Prostate gland (tissue), 2 donors: ENCODE data around the gene NBAS. TPM values are rescaled to one million over a fixed set of nuclear protein-coding genes. Genes with fewer than 3 reads are reported as not detected.

Experiments
- DNase-seq: peaks from one replicate; pipeline ENCODE4 v3.0.0-alpha.2; 2019; ENCODE audit warnings: low spot score
- H3K27ac ChIP-seq, 2 donors: fragments of 200-600 bp; sonication (generic); 2 replicates each; pipeline ENCODE4 v1.5.1; 2017 to 2019
- H3K27me3 ChIP-seq: fragments of 200-600 bp; sonication (generic); replicated peaks from 2 replicates; pipeline ENCODE4 v1.5.1; 2019; ENCODE audit not compliant: insufficient read depth
- H3K36me3 ChIP-seq, 2 donors: fragments of 200-600 bp; sonication (generic); 1 replicate in 1 of 2; 2 replicates in 1 of 2; pipeline versions ENCODE4 v1.5.1 to v1.8.1; 2017 to 2019
- H3K4me1 ChIP-seq: fragments of 200-600 bp; sonication (generic); replicated peaks from 2 replicates; pipeline ENCODE4 v1.5.1; 2019
- H3K4me3 ChIP-seq, 2 donors: fragments of 200-600 bp; sonication (generic); 2 replicates each; pipeline ENCODE4 v1.5.1; 2017 to 2019
- H3K9me3 ChIP-seq: fragments of 200-600 bp; sonication (generic); 2 replicates; pipeline ENCODE4 v1.5.1; 2017
- CTCF ChIP-seq, 4 experiments: fragments of 200-600 bp in 2 of 4; fragments of 450-650 bp in 2 of 4; sonication (generic) in 2 of 4; IDR thresholded peaks; 1 replicate in 3 of 4; 2 replicates in 1 of 4; pipeline ENCODE4 v1.5.1; 2016 to 2019; ENCODE audit warnings: antibody characterized with exemption in 4 of 4, mild to moderate bottlenecking in 2 of 4, moderate library complexity in 2 of 4
- POLR2A ChIP-seq: fragments of 450-650 bp; IDR thresholded peaks from one replicate; pipeline ENCODE4 v1.6.1; 2016; ENCODE audit warnings: antibody characterized with exemption, mild to moderate bottlenecking
- POLR2AphosphoS5 ChIP-seq: sonication (generic); formaldehyde crosslinking; IDR thresholded peaks from one replicate; pipeline ENCODE4 v1.6.1; 2017; ENCODE audit warnings: antibody characterized with exemption
- WGBS: methylation state at CpG from one replicate; pipeline ENCODE4 v1.1.5; 2018; 5-methylcytosine and 5-hydroxymethylcytosine counted together
- intact Hi-C: fragments of 100-400 bp; cut with DNase I; formaldehyde crosslinking; loops from one replicate; pipeline ENCODE4 v1.14.2; 2022
- total RNA-seq, 2 donors: library from RNA; depleted of rRNA; stranded (reverse); fragments of >200 nt; gene quantifications; one replicate each; pipeline ENCODE4 v1.1.0, GENCODE V29; 2016

NBAS gene
- total RNA-seq, 2 donors from 2014 or later = 34.8 to 55.0 TPM

DNA sequence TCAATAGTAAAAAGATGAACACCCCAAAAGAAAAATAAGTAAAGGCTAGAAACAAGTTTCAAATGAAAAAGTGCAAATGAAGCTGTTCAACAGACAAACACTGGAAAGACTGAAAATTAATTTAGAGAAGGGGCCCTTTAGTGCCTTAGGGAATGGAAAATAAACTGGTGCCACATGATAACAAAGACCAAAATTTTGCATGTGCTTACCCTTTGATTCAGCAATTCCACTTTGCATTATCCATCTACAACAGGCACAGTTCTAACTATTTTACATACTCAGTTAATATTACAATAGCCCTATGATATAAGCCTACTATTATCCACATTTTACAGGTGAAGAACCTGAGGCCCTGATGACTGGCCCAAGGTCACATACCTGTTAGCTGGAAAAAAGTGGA is 183.9 kb downstream of the NBAS start:
- Histone ChIP-seq H3K27me3 (no peaks in the 10 kb centered on the region), H3K36me3 (no peaks in the 10 kb centered on the region), H3K4me3 (no peak overlapping the region), H3K27ac (no peak overlapping the region), H3K9me3 (no peaks in the 10 kb centered on the region), H3K4me1 (no peaks in the 10 kb centered on the region)
- intact Hi-C loops = no loop called here
- TF ChIP-seq POLR2A = no peak
- DNase-seq = no peak

GRCh38 chr2:15372019-15372418 is 189.1 kb downstream of the NBAS start:
- H3K9me3 ChIP-seq = no peaks in the 10 kb centered on the region
- no peak for DNase-seq
- intact Hi-C loops = no loop called here
- no peak overlapping the region for H3K27ac ChIP-seq
- H3K36me3 ChIP-seq = no peaks in the 10 kb centered on the region
- no peak for TF ChIP-seq POLR2AphosphoS5
- TF ChIP-seq POLR2A = no peak
- no peak for TF ChIP-seq CTCF (IDR thresholded peaks at IDR 0.05)
- WGBS = 94% methylated on average over 1 of the region's 1 CpG
- no peak overlapping the region for H3K4me3 ChIP-seq
- no peaks in the 10 kb centered on the region for H3K4me1 ChIP-seq
- H3K27me3 ChIP-seq = no peaks in the 10 kb centered on the region

- no peaks in the 10 kb centered on the region for H3K27me3 ChIP-seq
- H3K9me3 ChIP-seq = no peaks in the 10 kb centered on the region
- intact Hi-C loops = no loop called here
- no peak overlapping the region for H3K4me3 ChIP-seq
- DNase-seq = no peak
- WGBS = 90% methylated on average over 2 of the region's 2 CpGs
- TF ChIP-seq POLR2A = no peak
- no peak for TF ChIP-seq CTCF (IDR thresholded peaks at IDR 0.05)
- TF ChIP-seq POLR2AphosphoS5 = no peak
- no peak overlapping the region for H3K27ac ChIP-seq
- no peaks in the 10 kb centered on the region for H3K4me1 ChIP-seq
- no peaks in the 10 kb centered on the region for H3K36me3 ChIP-seq
Observed at GRCh38 chr2:15369129-15369528, 192.0 kb downstream of the NBAS start.

GRCh38 chr2:15367715-15368114 is 193.4 kb downstream of the NBAS start:
- no peak for TF ChIP-seq POLR2AphosphoS5
- no peak for TF ChIP-seq CTCF (IDR thresholded peaks at IDR 0.05)
- TF ChIP-seq POLR2A = no peak
- H3K27ac ChIP-seq = no peak overlapping the region
- no peaks in the 10 kb centered on the region for H3K4me1 ChIP-seq
- intact Hi-C loops = no loop called here
- no peaks in the 10 kb centered on the region for H3K36me3 ChIP-seq
- no peak for DNase-seq
- 100% methylated on average over 2 of the region's 2 CpGs for WGBS
- H3K4me3 ChIP-seq = no peak overlapping the region
- no peaks in the 10 kb centered on the region for H3K27me3 ChIP-seq
- H3K9me3 ChIP-seq = no peaks in the 10 kb centered on the region

DNA sequence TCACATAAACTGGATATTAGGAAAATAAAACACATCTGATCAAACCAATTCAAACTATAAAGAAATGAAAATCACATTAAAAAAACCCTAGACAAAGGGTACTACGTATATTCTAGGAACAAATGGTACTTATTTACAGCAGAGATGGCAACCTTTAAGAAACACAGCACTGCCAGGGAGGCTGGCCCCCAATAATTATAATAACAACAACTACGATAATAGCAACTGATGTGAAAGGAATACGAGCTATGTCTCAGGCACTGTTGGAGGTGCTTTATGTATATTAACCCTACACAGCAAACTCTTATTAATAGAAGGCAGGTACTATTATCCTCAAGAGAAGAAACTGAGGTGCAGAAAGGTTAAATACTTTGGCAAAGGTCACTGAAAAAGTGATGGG is 193.9 kb downstream of the NBAS start:
- no peaks in the 10 kb centered on the region for H3K36me3 ChIP-seq
- intact Hi-C loops = no loop called here
- TF ChIP-seq POLR2AphosphoS5 (no peak), CTCF (IDR thresholded peaks at IDR 0.05) (no peak), POLR2A (no peak)
- no peaks in the 10 kb centered on the region for H3K27me3 ChIP-seq
- no peak overlapping the region for H3K27ac ChIP-seq
- no peaks in the 10 kb centered on the region for H3K4me1 ChIP-seq
- H3K9me3 ChIP-seq = no peaks in the 10 kb centered on the region
- no peak overlapping the region for H3K4me3 ChIP-seq
- WGBS = 85% methylated on average over 3 of the region's 3 CpGs
- DNase-seq = no peak
